Stimulated activated CD8-positive, alpha-beta memory T cell treated with anti-CD3 and anti-CD28 coated beads, Interleukin-12 subunit alpha, Interleukin-12 subunit beta, amount 100 ng/mL, for 24 hours (primary cell): ENCODE results near the gene AHCYL2.
"Not testable (repeated sequence)": the region's sequence is repeated elsewhere in the genome, so short reads cannot be mapped to it uniquely, and the experiment has no call there.

Source experiments
- DNase-seq: peaks from one replicate; pipeline ENCODE4 v3.0.0-alpha.2; 2020; ENCODE audit errors: extremely low read depth

Gene AHCYL2

GRCh38 chr7:129351320-129351719 lies 126.5 kb downstream of the AHCYL2 start:
- DNase-seq = no peak

- not testable (repeated sequence) for DNase-seq
These were observed 128.3 kb downstream of the AHCYL2 start for GRCh38 chr7:129353104-129353503.

GRCh38 chr7:129354428-129355157 lies 129.8 kb downstream of the AHCYL2 start:
- no peak for DNase-seq

DNA sequence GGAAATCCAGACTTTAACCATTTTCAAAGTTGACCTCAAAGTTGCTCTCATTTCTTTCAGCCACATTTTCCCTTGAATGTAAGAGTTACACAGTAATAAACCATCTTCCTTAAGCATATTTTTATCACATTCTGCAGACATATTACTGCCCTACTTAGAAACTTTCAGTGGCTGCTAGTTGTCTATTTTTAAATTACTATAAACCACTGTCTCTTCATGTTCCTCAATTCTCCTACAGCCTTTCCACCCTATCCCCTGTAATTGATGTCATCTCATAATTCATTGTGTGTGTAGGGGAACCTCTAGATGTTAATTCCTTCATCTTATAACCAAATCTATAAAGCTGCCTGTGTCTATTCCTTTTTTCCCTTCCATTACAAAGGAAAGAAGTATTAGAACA lies 131.3 kb downstream of the AHCYL2 start:
- DNase-seq = no peak

DNA sequence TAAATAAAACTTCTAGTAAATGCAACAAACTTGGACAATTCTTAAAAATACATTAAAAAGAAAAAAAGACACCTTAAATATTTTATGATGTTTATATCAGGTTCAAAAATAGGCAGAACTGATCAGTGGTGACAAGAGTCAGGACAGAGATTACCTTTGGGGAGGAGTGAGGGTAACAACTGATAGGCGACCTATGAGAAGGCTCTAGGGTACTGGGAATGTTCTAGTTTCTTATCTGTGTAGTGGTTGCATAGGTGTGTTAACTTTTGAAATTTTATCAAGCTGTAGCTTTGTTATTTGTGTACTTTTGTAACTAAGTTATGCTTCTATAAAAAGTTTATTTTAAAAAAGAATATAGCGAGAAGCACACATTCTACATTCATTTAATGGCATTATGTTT lies 134.3 kb downstream of the AHCYL2 start:
- no peak for DNase-seq

DNA sequence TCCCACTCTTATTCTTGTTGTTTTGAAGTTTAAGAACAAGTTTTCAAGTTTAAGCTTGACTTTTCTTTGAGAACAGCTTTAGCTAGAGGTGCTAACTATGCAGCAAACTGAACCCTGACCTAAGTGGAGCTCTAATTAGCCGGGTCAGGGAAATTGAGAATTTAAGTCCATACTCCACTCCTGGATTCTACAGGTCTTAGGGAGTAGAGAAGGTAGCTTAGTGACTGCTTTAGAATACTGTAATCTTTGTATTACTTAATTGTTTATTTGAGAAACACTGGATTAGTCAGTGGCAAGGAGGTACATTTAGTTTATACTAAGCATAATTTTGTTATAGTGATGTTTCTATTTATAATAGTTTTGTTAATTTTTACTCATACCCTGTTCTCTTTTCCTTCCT lies 134.8 kb downstream of the AHCYL2 start:
- DNase-seq = no peak

- DNase-seq = no peak
These were observed 136.9 kb downstream of the AHCYL2 start for GRCh38 chr7:129361771-129362170.

DNA sequence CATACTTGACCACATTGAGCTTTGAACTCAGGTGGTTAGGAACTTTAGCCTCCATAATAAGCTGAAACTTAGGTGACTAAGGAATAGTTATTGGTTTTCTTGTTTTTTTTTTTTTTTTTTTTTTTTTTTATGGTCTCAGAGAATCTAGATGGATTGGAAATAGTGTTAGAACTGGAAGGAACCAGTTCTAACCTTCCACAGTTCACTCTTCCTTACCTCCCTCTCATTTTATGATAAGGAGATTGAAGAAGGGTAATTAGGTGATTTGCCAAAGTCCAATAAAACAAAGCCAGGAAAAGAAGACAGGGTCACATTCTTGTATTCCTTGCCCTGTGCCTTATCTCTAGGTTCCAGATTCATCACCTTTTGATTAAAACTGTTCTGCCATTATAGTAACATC lies 137.7 kb downstream of the AHCYL2 start:
- no peak for DNase-seq

GRCh38 chr7:129367349-129367699 lies 142.5 kb downstream of the AHCYL2 start:
- no peak for DNase-seq

- peak; percentile 40 for DNase-seq
These were observed 143.0 kb downstream of the AHCYL2 start for GRCh38 chr7:129367700-129368388.

- no peak for DNase-seq
These were observed 143.7 kb downstream of the AHCYL2 start for GRCh38 chr7:129368389-129368986.

GRCh38 chr7:129369447-129369846 lies 144.6 kb downstream of the AHCYL2 start:
- not testable (repeated sequence) for DNase-seq

- no peak for DNase-seq
These were observed 146.0 kb downstream of the AHCYL2 start for GRCh38 chr7:129370812-129371211.

GRCh38 chr7:129371487-129371886 lies 146.7 kb downstream of the AHCYL2 start:
- DNase-seq = no peak

GRCh38 chr7:129373651-129374428 lies 149.0 kb downstream of the AHCYL2 start:
- no peak for DNase-seq

DNA sequence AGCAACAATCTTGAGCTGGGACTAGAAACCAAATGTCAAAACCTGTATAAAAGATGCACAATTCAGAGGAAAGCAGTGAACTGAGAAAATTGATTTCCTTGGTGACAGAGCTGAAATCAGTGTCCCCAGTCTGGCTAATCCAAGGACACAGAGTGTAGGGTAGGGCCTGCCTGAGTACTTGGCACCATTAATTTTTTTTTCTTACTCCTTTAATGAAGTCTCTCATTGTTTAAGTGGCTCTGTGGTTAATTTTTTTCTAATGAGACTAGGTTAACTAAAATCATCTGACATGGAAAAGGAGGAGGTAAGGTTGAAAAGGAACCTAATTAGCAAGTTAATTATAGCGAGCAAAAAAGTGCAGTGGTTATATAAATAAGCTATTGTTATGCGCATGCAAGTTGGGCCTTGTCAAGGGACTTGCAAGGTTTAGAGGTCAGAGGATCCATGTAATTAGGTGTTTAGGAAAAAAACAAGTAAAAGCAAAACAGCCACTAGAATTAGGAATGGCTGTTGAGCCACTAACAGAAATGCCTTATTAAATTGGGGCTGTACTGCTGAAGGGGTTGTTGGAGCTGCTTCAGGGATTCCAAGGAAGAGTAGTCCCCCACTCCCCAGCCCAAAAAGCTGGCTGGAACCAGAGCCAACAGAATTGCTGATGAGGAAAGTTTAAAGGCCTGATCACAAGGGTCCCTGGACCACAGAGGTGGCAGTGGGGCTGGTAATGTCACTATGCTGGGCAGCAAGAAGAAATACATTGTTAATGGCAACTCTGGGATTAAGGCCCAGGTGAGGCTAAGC lies 150.5 kb downstream of the AHCYL2 start:
- no peak for DNase-seq

DNA sequence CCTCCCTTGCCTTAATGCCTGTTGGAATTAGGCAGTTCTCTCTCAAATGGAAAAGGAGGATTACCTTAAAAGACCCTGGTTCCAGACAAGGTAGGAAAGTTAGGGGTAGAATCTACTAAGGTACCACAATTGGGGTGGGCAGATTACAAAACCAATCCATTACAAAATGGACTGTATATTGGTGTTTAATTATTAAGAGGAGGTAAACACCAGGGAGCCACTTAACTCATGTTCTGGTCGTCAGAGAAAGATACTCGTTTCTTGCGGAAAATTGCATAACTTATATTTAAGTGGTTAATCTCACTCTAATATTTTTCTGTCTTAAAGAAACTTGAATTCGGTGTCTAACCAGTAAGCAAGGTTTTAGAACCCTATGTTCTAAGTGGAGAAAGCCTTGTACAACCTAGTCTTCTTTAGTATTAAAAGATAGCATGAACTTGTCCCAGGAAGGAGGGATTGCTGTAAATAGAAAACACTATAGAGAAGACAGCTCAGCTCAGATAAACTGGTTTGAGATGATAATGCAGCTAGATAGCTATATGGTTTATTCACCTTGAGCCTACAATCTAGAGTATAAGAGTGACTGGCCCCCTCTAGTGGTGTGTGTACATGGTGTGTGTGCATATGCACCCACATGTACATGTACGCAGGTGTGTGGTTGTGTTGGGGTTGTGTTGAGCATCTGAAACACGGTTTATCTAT lies 151.4 kb downstream of the AHCYL2 start:
- DNase-seq = peak; percentile 7

GRCh38 chr7:129376778-129377700 lies 152.2 kb downstream of the AHCYL2 start:
- no peak for DNase-seq

DNA sequence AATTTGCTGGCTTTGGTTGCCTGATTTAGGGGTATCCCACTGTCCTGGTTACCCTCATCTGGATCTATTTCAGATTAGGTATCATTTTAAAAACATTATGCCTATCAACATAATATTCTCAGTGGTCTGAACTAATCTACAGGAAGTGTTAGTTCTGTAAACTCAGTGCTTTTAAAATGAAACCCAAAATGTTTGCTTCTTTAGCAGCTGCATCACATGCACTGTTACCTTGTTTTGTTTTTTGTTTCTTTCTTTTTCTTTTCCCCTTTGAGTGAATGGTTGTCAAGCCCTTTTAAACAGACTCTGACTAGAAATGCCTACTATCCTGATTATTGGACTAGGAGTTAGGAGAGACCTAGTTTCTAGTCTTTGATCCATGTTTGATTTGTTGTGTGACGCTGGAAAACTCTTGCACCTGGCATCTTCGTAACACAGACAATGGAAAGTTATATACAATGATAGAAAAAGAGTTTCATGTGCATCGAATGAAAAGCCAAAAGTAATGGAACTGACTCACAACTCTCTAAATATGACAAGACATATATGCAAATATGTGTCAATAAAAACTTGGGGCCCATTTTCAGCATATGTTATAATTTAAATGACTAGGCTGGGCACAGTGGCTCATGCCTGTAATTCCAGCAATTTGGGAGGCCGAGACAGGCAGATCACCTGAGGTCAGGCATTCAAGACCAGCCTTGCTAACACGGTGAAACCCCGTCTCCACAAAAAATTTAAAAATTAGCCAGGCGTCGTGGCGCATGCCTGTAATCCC lies 157.1 kb downstream of the AHCYL2 start:
- no peak for DNase-seq
